NCI-H1417 treated with DMSO at 0.1 percent for 48 hours (cell line): Measurements from ENCODE around the gene PIANP.
A peak's percentile ranks its signal among the peaks of the same experiment; 100 is the strongest.
"Not testable (repeated sequence)": the region's sequence is repeated elsewhere in the genome, so short reads cannot be mapped to it uniquely, and the experiment has no call there.

ENCODE experiments used
- DNase-seq: peaks from one replicate; lab custom pipeline; 2025; lab: John Stamatoyannopoulos, UW

The PIANP gene

GRCh38 chr12:6708351-6708750 is 7.7 kb upstream of the PIANP start:
- not testable (repeated sequence) for DNase-seq

GRCh38 chr12:6703631-6704030 is 3.0 kb upstream of the PIANP start:
- no peak for DNase-seq

- no peak for DNase-seq
Measured at GRCh38 chr12:6701078-6701768, 608 bp upstream of the PIANP start.

GRCh38 chr12:6699989-6700645 is 498 bp downstream of the PIANP start:
- no peak for DNase-seq

GRCh38 chr12:6699259-6699988 is 1.2 kb downstream of the PIANP start:
- DNase-seq, result no peak

- DNase-seq, result no peak
Measured at GRCh38 chr12:6698352-6699046, 2.1 kb downstream of the PIANP start.

- no peak for DNase-seq
Measured at GRCh38 chr12:6697584-6698351, 2.8 kb downstream of the PIANP start.

- DNase-seq, result no peak
Measured at GRCh38 chr12:6696690-6697583, 3.7 kb downstream of the PIANP start.

GRCh38 chr12:6695313-6696045 is 5.1 kb downstream of the PIANP start:
- no peak for DNase-seq

- DNase-seq, result no peak
Measured at GRCh38 chr12:6694701-6695100, 5.9 kb downstream of the PIANP start.

GRCh38 chr12:6693832-6694355 is 6.7 kb downstream of the PIANP start:
- DNase-seq, result no peak

GRCh38 chr12:6692888-6693287 is 7.7 kb downstream of the PIANP start:
- no peak for DNase-seq

- DNase-seq, result no peak
Measured at GRCh38 chr12:6691473-6691872, 9.1 kb downstream of the PIANP start.

GRCh38 chr12:6688999-6689882 is 11.4 kb downstream of the PIANP start, which contains the start of gene ZNF384:
ZNF384 (minus strand) TSS chr12:6689375; CDS start chr12:6679520, 9,855 bp downstream.
- DNase-seq, result peak; percentile 99

GRCh38 chr12:6688543-6688998 is 12.0 kb downstream of the PIANP start:
- DNase-seq, result no peak

- no peak for DNase-seq
Measured at GRCh38 chr12:6685814-6686213, 14.8 kb downstream of the PIANP start.

GRCh38 chr12:6684609-6685008 is 16.0 kb downstream of the PIANP start:
- no peak for DNase-seq

- DNase-seq, result no peak
Measured at GRCh38 chr12:6676962-6677361, 23.7 kb downstream of the PIANP start.
